Choroid plexus epithelial cell (primary cell): ENCODE data around the gene RAB11FIP3.

ENCODE experiments used
- DNase-seq: peaks from one replicate; pipeline ENCODE4 v3.0.0-alpha.2; 2010; ENCODE audit warnings: low read depth
- H3K4me3 ChIP-seq: 2 replicates; pipeline ENCODE4 v1.5.1; 2011; ENCODE audit warnings: low read depth, mild to moderate bottlenecking, control low read depth, low read length, moderate library complexity
- TF ChIP-seq, protein P1 (sequence below): conservative IDR thresholded peaks from 2 replicates; pipeline ENCODE4 v1.5.1; 2011; ENCODE audit warnings: low read depth, mild to moderate bottlenecking, control low read depth, inconsistent platforms, low read length, moderate library complexity

RAB11FIP3 gene

DNA sequence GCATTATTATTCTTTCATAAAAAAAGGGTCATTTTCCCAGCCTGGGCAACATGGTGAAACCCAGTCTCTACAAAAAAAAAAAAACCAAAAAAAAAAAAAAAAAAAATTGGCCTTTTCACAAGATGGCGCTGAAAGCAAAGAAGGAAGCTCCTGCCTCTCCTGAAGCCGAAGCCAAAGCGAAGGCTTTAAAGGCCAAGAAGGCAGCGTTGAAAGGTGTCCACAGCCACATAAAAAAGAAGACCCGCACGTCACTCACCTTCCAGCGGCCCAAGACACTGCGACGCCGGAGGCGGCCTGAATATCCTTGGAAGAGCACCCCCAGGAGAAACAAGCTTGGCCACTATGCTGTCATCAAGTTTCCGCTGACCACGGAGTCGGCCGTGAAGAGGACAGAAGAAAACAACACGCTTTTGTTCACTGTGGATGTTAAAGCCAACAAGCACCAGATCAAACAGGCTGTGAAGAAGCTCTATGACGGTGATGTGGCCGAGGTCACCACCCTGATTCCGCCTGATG, 38.8 kb upstream of the RAB11FIP3 start:
- H3K4me3 ChIP-seq, result no peak overlapping the region
- DNase-seq, result no peak
- TF ChIP-seq, protein P1, sequence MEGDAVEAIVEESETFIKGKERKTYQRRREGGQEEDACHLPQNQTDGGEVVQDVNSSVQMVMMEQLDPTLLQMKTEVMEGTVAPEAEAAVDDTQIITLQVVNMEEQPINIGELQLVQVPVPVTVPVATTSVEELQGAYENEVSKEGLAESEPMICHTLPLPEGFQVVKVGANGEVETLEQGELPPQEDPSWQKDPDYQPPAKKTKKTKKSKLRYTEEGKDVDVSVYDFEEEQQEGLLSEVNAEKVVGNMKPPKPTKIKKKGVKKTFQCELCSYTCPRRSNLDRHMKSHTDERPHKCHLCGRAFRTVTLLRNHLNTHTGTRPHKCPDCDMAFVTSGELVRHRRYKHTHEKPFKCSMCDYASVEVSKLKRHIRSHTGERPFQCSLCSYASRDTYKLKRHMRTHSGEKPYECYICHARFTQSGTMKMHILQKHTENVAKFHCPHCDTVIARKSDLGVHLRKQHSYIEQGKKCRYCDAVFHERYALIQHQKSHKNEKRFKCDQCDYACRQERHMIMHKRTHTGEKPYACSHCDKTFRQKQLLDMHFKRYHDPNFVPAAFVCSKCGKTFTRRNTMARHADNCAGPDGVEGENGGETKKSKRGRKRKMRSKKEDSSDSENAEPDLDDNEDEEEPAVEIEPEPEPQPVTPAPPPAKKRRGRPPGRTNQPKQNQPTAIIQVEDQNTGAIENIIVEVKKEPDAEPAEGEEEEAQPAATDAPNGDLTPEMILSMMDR, result peak; percentile 15

DNA sequence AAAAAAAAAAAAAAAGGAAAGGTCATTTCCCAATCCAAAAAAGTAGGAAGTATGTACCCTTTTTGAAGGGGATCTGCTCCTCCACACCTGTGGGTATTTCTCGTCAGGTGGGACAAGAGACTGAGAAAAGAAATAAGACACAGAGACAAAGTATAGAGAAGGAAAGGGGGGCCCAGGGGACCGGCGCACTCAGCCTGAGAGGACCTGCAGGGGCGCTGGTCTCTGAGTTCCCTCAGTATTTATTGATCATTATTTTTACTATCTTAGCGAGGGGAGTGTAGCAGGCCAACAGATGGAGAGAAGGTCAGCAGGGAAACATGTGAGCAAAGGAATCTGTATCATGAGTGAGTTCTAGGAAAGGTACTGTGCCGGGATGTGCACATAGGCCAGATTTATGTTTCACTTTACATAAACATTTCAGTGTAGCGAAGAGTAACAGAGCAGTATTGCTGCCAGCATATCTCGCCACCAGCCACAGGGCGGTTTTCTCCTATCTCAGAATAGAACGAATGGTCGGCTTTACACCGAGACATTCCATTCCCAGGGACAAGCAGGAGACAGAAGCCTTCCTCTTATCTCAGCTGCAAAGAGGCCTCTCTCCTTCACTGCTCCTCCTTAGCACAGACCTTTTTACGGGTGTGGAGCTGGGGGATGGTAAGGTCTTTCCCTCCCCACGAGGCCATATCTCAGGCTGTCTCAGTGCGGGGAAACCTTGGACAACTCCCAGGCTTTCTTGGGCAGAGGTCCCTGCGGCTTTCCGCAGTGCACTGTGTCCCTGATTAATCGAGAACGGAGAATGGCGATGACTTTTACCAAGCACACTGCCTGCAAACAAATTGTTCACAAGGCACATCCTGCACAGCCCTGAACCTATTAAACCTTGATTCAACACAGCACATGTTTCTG, 37.4 kb upstream of the RAB11FIP3 start:
- TF ChIP-seq, protein P1, result peak; percentile 35
- H3K4me3 ChIP-seq, result peak overlapping the region; percentile 18
- DNase-seq, result peak; percentile 68

DNA sequence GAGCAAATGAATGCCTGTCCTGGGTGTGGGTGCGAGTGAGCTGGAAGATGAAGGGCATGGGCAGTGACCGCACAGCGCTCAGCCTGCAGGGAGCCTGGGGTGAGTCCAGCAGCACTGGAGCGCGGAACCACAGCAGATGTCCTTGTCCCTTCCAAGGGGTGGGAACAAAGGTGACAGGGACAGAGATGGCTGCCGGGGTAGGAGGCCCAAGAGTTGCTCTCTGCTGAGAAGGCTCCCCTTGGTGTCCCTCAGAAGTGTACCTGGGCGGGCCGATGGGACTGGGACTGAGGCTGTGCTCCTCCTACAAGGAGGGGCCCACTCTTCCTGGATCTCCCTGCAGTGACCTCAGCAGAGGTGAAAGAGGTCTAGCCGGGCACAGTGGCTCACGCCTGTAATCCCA, 36.1 kb upstream of the RAB11FIP3 start:
- TF ChIP-seq, protein P1, result no peak
- H3K4me3 ChIP-seq, result no peak overlapping the region
- no peak for DNase-seq

DNA sequence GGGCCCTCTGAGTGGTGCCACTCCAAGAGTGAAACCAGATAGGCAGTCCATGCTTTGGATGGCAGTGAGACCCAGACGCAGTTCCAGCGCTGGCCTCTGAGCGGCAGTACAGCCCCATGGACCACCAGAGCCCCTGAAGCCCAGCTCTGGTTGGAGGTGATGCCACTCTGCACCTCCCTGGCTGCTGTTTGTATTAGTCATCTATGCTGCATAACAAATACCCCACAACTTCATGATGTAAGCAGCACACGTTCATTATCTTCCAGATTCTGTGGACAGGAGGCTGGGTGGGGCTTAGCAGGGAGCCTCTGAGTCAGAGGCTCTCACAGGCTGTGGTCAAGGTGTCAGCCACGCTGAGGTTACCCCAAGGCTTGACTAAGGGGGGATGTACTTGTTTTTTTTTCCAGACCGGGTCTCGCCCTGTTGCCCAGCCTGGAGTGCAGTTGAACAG, 33.5 kb upstream of the RAB11FIP3 start:
- TF ChIP-seq, protein P1, result peak; percentile 89
- peak; percentile 85 for DNase-seq
- H3K4me3 ChIP-seq, result no peak overlapping the region

DNA sequence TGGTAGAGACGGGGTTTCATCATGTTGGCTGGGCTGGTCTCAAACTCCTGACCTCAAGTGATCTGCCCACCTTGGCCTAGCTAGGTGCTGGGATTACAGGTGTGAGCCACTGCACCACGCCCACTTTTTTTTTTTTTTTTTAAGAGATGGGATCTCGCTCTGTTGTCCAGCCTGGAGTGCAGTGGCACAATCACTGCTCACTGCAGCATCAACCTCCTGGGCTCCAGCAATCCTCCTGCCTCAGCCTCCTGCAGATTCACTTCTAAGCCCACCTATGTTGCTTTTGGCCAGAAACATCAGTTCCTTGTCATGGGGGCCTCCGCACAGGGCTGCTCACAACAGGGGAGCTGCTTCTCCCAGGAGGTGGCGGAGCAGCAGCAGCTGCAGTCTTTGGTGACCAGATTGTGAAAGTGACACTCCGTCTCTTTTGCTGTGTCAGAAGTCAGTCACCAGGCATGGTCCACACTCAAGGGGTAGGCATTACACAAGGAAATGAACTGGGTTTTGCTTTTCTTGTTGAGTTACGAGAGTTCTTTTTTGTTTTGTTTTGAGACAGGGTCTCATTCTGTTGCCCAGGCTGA, 32.9 kb upstream of the RAB11FIP3 start:
- DNase-seq, result no peak
- H3K4me3 ChIP-seq, result no peak overlapping the region
- TF ChIP-seq, protein P1, result no peak

DNA sequence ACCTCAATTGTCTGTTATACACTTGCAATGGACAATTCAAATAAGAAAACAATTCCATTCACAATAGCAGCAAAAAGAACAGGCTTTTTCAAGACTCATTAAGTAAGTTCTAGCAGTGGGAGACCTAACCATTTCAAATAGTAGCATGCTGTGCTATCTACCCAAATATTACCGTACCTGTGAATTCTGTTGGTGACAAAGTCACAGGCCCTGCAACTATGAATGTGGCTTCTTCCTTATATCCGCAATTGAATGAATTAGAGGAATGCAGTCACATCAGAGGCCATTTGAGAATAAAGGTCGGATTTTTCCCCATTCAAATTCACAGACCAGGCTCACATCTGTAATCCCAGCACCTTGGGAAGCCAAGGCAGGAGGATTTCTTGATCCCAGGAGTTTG, 29.2 kb upstream of the RAB11FIP3 start:
- DNase-seq, result no peak
- TF ChIP-seq, protein P1, result no peak
- H3K4me3 ChIP-seq, result peak overlapping the region; percentile 62

DNA sequence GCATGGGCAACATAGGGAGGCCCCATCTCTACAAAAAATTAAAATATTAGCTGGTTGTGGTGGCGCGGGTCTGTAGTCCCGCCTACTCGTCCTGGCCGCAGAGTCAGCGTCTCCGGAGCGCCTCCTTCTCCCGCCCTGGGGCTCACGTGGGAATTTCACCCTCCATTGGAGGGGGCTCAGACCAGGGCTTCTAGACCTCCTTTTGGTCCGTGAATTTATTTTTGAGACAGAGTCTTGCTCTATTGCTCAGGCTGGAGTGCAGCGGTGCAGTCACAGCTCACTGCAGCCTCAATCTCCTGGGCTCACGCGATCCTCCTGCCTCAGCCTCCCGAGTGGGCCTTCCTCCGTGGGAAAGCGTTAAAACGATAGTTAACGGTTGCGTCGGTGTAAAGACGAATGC, 28.8 kb upstream of the RAB11FIP3 start:
- peak overlapping the region; percentile 62 for H3K4me3 ChIP-seq
- peak; percentile 50 for DNase-seq
- TF ChIP-seq, protein P1, result no peak
